ENCODE data around the gene CLEC19A. TPM values are rescaled to one million over a fixed set of nuclear protein-coding genes. Genes with fewer than 3 reads are reported as not detected.

Gene CLEC19A
- polyA plus RNA-seq, 4 donors = 0.16 to 0.24 TPM; not detected in 2

Other genes with a start within 250 kb of the CLEC19A start
- 10 to 100 TPM; 33.8 to 37.2 (median 35.3) TPM for gene COQ7, start 218.1 kb upstream of the CLEC19A start, polyA plus RNA-seq (ENCODE audit: insufficient read length in 4 of 4)
- gene ITPRIPL2, start 171.8 kb upstream of the CLEC19A start, polyA plus RNA-seq (ENCODE audit: insufficient read length in 4 of 4) = 10 to 100 TPM; 16.3 to 19.9 (median 17.9) TPM
- 10 to 100 TPM in 3 of 4 donors, 1 to 10 TPM in 1; 9.4 to 11.7 (median 10.2) TPM for gene SYT17, start 117.5 kb upstream of the CLEC19A start, polyA plus RNA-seq (ENCODE audit: insufficient read length in 4 of 4)
- gene TMC5, start 132.2 kb downstream of the CLEC19A start, polyA plus RNA-seq (ENCODE audit: insufficient read length in 4 of 4) = under 1 TPM; 0.28 to 0.51 (median 0.32) TPM
- gene GDE1, start 236.4 kb downstream of the CLEC19A start, polyA plus RNA-seq (ENCODE audit: insufficient read length in 4 of 4) = 10 to 100 TPM; 61.0 to 72.6 (median 68.2) TPM
- gene CCP110, start 238.2 kb downstream of the CLEC19A start, polyA plus RNA-seq (ENCODE audit: insufficient read length in 4 of 4) = 10 to 100 TPM; 22.1 to 40.3 (median 29.7) TPM